Endothelial cell (in vitro differentiated cells): ENCODE measurements around the gene SCFD2. TPM values are rescaled to one million over a fixed set of nuclear protein-coding genes. Genes with fewer than 3 reads are reported as not detected.
"Not testable (repeated sequence)": the region's sequence is repeated elsewhere in the genome, so short reads cannot be mapped to it uniquely, and the experiment has no call there.

Experiments used
- DNase-seq: peaks from one replicate; pipeline ENCODE4 v3.0.0; 2021; ENCODE audit warnings: low spot score
- H3K27ac Mint-ChIP-seq: one replicate; pipeline ENCODE4 v1.8.0; 2021; ENCODE audit warnings: mixed read lengths, inconsistent platforms; ENCODE audit not compliant: unreplicated experiment
- H3K27me3 Mint-ChIP-seq: one replicate; pipeline ENCODE4 v1.8.0; 2021; ENCODE audit warnings: mild to moderate bottlenecking, moderate library complexity, mixed read lengths, inconsistent platforms; ENCODE audit not compliant: unreplicated experiment
- H3K36me3 Mint-ChIP-seq: one replicate; pipeline ENCODE4 v1.8.0; 2021; ENCODE audit warnings: mild to moderate bottlenecking, low read depth, mixed read lengths, inconsistent platforms; ENCODE audit not compliant: unreplicated experiment
- H3K4me1 Mint-ChIP-seq: one replicate; pipeline ENCODE4 v1.8.0; 2021; ENCODE audit warnings: mild to moderate bottlenecking, mixed read lengths, inconsistent platforms; ENCODE audit not compliant: unreplicated experiment
- H3K4me3 Mint-ChIP-seq: one replicate; pipeline ENCODE4 v1.8.0; 2021; ENCODE audit warnings: mild to moderate bottlenecking, mixed read lengths, inconsistent platforms; ENCODE audit not compliant: unreplicated experiment
- H3K9me3 Mint-ChIP-seq: one replicate; pipeline ENCODE4 v1.8.0; 2021; ENCODE audit warnings: mixed read lengths, inconsistent platforms; ENCODE audit not compliant: unreplicated experiment
- CTCF ChIP-seq: fragments of 200-600 bp; sonication (generic); IDR thresholded peaks from one replicate; pipeline ENCODE4 v1.5.0; 2021; ENCODE audit warnings: antibody characterized with exemption; ENCODE audit not compliant: unreplicated experiment
- total RNA-seq: library from RNA; stranded (reverse); fragmentation: NEBNext Ultra II Directional; extraction: Animal tissue kit (Norgen Biotek cat#: 25700); gene quantifications from one replicate; pipeline ENCODE4 v1.2.1, GENCODE V29; 2021; ENCODE audit not compliant: unreplicated experiment

Gene SCFD2
- total RNA-seq, 1 donor from 2014 or later: 13.6 TPM

- H3K27ac Mint-ChIP-seq: no peak overlapping the region
- H3K36me3 Mint-ChIP-seq: peaks cover 12% of the 10 kb centered on the region
- no peak for DNase-seq
- H3K4me3 Mint-ChIP-seq: no peak overlapping the region
- no peak for TF ChIP-seq CTCF
- no peaks in the 10 kb centered on the region for H3K9me3 Mint-ChIP-seq
- no peaks in the 10 kb centered on the region for H3K4me1 Mint-ChIP-seq
- H3K27me3 Mint-ChIP-seq: peaks cover 3% of the 10 kb centered on the region
Observed at GRCh38 chr4:53240573-53240972, 125.3 kb downstream of the SCFD2 start.

GRCh38 chr4:53238352-53238751 lies 127.5 kb downstream of the SCFD2 start:
- DNase-seq, H3K27me3 Mint-ChIP-seq, H3K27ac Mint-ChIP-seq, H3K9me3 Mint-ChIP-seq, H3K4me3 Mint-ChIP-seq, H3K4me1 Mint-ChIP-seq: not testable (repeated sequence)
- H3K36me3 Mint-ChIP-seq: peaks cover 12% of the 10 kb centered on the region

GRCh38 chr4:53237811-53238210 lies 128.1 kb downstream of the SCFD2 start:
- not testable (repeated sequence) for DNase-seq, H3K27me3 Mint-ChIP-seq, H3K27ac Mint-ChIP-seq, H3K4me3 Mint-ChIP-seq, H3K4me1 Mint-ChIP-seq, H3K9me3 Mint-ChIP-seq
- peaks cover 12% of the 10 kb centered on the region for H3K36me3 Mint-ChIP-seq

GRCh38 chr4:53236624-53237023 lies 129.2 kb downstream of the SCFD2 start:
- H3K36me3 Mint-ChIP-seq: peaks cover 10% of the 10 kb centered on the region
- H3K27ac Mint-ChIP-seq, H3K4me1 Mint-ChIP-seq, H3K27me3 Mint-ChIP-seq, DNase-seq, H3K4me3 Mint-ChIP-seq, H3K9me3 Mint-ChIP-seq: not testable (repeated sequence)

GRCh38 chr4:53235547-53235946 lies 130.3 kb downstream of the SCFD2 start:
- Mint-ChIP-seq H3K36me3 (peaks cover 8% of the 10 kb centered on the region), H3K27ac (no peak overlapping the region), H3K9me3 (no peaks in the 10 kb centered on the region), H3K27me3 (no peaks in the 10 kb centered on the region), H3K4me3 (no peak overlapping the region), H3K4me1 (no peaks in the 10 kb centered on the region)
- TF ChIP-seq CTCF: no peak
- no peak for DNase-seq

GRCh38 chr4:53234669-53235068 lies 131.2 kb downstream of the SCFD2 start:
- no peaks in the 10 kb centered on the region for H3K27me3 Mint-ChIP-seq
- TF ChIP-seq CTCF: no peak
- no peak overlapping the region for H3K4me3 Mint-ChIP-seq
- no peak overlapping the region for H3K27ac Mint-ChIP-seq
- no peaks in the 10 kb centered on the region for H3K9me3 Mint-ChIP-seq
- no peaks in the 10 kb centered on the region for H3K4me1 Mint-ChIP-seq
- no peak for DNase-seq
- H3K36me3 Mint-ChIP-seq: peaks cover 5% of the 10 kb centered on the region

GRCh38 chr4:53234111-53234510 lies 131.8 kb downstream of the SCFD2 start:
- Mint-ChIP-seq H3K4me3 (no peak overlapping the region), H3K27ac (no peak overlapping the region), H3K9me3 (no peaks in the 10 kb centered on the region), H3K36me3 (no peaks in the 10 kb centered on the region), H3K27me3 (no peaks in the 10 kb centered on the region), H3K4me1 (no peaks in the 10 kb centered on the region)
- no peak for DNase-seq
- no peak for TF ChIP-seq CTCF
